Body of pancreas (tissue), 4 donors: ENCODE measurements around the gene RHOC.

Experiments used
- CTCF ChIP-seq, 7 experiments: fragments of 450-650 bp in 4 of 7; fragments of 200-600 bp in 3 of 7; sonication (generic) in 3 of 7; IDR thresholded peaks; one replicate each; pipeline ENCODE4 v1.5.1; 2016 to 2019; ENCODE audit warnings: antibody characterized with exemption in 7 of 7
- POLR2A ChIP-seq, 3 donors: fragments of 450-650 bp; IDR thresholded peaks; one replicate each; pipeline ENCODE4 v1.6.1; 2016; ENCODE audit warnings: antibody characterized with exemption in 3 of 3, mild to moderate bottlenecking in 2 of 3

GRCh38 chr1:112712701-112713128 is 5.8 kb upstream of the RHOC start:
- TF ChIP-seq CTCF (IDR thresholded peaks at IDR 0.05) = no peak
- no peak for TF ChIP-seq POLR2A (IDR thresholded peaks at IDR 0.05)
